ENCODE results near the gene ELK1.

GRCh38 chrX:47607091-47607490, 43.3 kb downstream of the ELK1 start:
- TF ChIP-seq CTCF (IDR thresholded peaks at IDR 0.05; ENCODE audit: control extremely low read depth in 1 of 3, insufficient read depth in 1 of 3, low read depth in 1 of 3, low read length in 3 of 3) (no peak), TEAD4 (IDR thresholded peaks at IDR 0.05; ENCODE audit: low read depth, low read length) (no peak), SRF (IDR thresholded peaks at IDR 0.05; ENCODE audit: low read depth, low read length) (no peak), SIX5 (IDR thresholded peaks at IDR 0.05; ENCODE audit: low read depth, low read length) (no peak), SIN3A (conservative IDR thresholded peaks at IDR 0.05 in 1 of 2, IDR thresholded peaks at IDR 0.05 in 1 of 2; ENCODE audit: low read depth in 1 of 2, low read length in 2 of 2) (no peak)

All from H1 (cell line).